Gastrocnemius medialis (tissue), 4 donors: ENCODE measurements around the gene COLEC11. TPM values are rescaled to one million over a fixed set of nuclear protein-coding genes. Genes with fewer than 3 reads are reported as not detected.

Experiments
- ATAC-seq, 2 donors: fragments of 150-250 bp; one replicate each; pipeline ENCODE4 v1.9.1; 2016
- DNase-seq, 2 donors: peaks; one replicate each; pipeline ENCODE4 v3.0.0-alpha.2; 2019
- H3K27ac ChIP-seq, 4 donors: fragments of 200-600 bp; sonication (generic); 1 replicate in 1 of 4; 2 replicates in 3 of 4; pipeline ENCODE4 v1.5.1; 2016 to 2018; ENCODE audit warnings: mild to moderate bottlenecking in 2 of 4, moderate library complexity in 1 of 4
- H3K27me3 ChIP-seq, 3 donors: fragments of 200-600 bp; sonication (generic) in 2 of 3; 1 replicate in 1 of 3; 2 replicates in 2 of 3; pipeline versions ENCODE4 v1.5.1 to v1.6.0; 2016 to 2019; ENCODE audit warnings: mild to moderate bottlenecking in 1 of 3, moderate library complexity in 1 of 3
- H3K36me3 ChIP-seq, 2 donors: fragments of 200-600 bp; sonication (generic) in 1 of 2; one replicate each; pipeline ENCODE4 v1.5.1; 2017 to 2018
- H3K4me1 ChIP-seq, 2 donors: fragments of 200-600 bp; sonication (generic) in 1 of 2; one replicate each; pipeline ENCODE4 v1.5.1; 2016 to 2017; ENCODE audit warnings: mild to moderate bottlenecking in 2 of 2
- H3K4me3 ChIP-seq, 4 donors: fragments of 200-600 bp; sonication (generic) in 3 of 4; 1 replicate in 1 of 4; 2 replicates in 3 of 4; pipeline ENCODE4 v1.5.1; 2016 to 2019; ENCODE audit warnings: mild to moderate bottlenecking in 2 of 4
- H3K9me3 ChIP-seq, 3 donors: fragments of 200-600 bp; sonication (generic) in 2 of 3; 1 replicate in 1 of 3; 2 replicates in 2 of 3; pipeline ENCODE4 v1.5.1; 2016 to 2019
- CTCF ChIP-seq, 5 experiments: fragments of 450-650 bp in 3 of 5; fragments of 200-600 bp in 2 of 5; sonication (generic) in 2 of 5; IDR thresholded peaks in 4 of 5; conservative IDR thresholded peaks in 1 of 5; 1 replicate in 4 of 5; 2 replicates in 1 of 5; pipeline ENCODE4 v1.5.1; 2016 to 2019; ENCODE audit warnings: antibody characterized with exemption in 5 of 5, mild to moderate bottlenecking in 3 of 5, moderate library complexity in 3 of 5
- POLR2A ChIP-seq, 2 donors: fragments of 450-650 bp; IDR thresholded peaks; one replicate each; pipeline ENCODE4 v1.6.1; 2017; ENCODE audit warnings: antibody characterized with exemption in 2 of 2, mild to moderate bottlenecking in 2 of 2, moderate library complexity in 2 of 2
- in situ Hi-C, 4 donors: fragments of 200-750 bp; cut with MboI; loops; one replicate each; pipeline versions ENCODE4 v1.15.0 to v1.8.0; 2017; ENCODE audit warnings: low sequenced_read_pairs in 4 of 4
- intact Hi-C: fragments of 100-400 bp; cut with DNase I; formaldehyde crosslinking; loops from one replicate; pipeline ENCODE4 v1.15.1; 2023; ENCODE audit warnings: low total_unique reads
- total RNA-seq, 4 donors: library from RNA; depleted of rRNA; stranded (reverse); fragments of >200 nt; gene quantifications; one replicate each; pipeline versions ENCODE4 v1.1.0 to v1.2.3, GENCODE V29; 2016

Gene COLEC11
- total RNA-seq, 4 donors from 2014 or later: 0.29 to 0.36 TPM; not detected in 2

- in situ Hi-C loops: no loop called here
- Histone ChIP-seq H3K9me3 (no peaks in the 10 kb centered on the region), H3K4me1 (no peaks in the 10 kb centered on the region), H3K27ac (no peak overlapping the region), H3K27me3 (no peaks in the 10 kb centered on the region), H3K36me3 (no peaks in the 10 kb centered on the region), H3K4me3 (no peak overlapping the region)
- TF ChIP-seq CTCF (IDR thresholded peaks at IDR 0.05 in 4 of 5, conservative IDR thresholded peaks at IDR 0.05 in 1 of 5): no peak
- no peak for TF ChIP-seq POLR2A (IDR thresholded peaks at IDR 0.05)
- DNase-seq (no peak), ATAC-seq (no peak)
- intact Hi-C loops: no loop called here
Observed at GRCh38 chr2:3641181-3641580, 46.3 kb downstream of the COLEC11 start.

DNA sequence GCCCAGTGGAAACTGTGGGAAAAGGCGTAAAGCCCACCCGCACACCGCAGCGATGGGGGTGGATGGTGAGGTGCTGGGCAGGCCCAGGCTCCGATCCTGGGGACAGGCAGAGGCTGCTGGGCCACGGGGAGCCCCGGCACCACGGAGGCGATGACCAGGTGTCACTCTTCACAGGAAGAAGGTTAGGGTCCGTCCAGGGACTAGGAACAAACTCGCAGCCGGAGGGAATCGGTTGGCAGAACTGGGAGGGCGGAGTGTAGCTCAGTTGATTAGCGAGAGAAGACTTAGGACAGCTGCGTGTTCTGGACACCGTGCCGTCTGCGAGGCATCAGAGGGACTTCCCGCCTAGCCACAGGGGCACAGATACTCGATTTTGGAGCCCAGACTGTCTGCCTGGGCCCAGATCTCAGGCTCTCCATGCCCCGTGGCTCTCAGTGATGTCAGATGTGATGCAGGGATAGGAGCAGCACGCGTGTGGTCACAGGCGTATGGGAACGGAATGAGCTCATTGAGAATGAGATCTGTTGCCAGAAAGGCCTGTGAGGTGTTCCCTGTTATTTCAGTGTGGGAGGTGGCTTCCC, 47.0 kb downstream of the COLEC11 start:
- intact Hi-C loops: no loop called here
- ATAC-seq (no peak), DNase-seq (no peak)
- no peaks in the 10 kb centered on the region for H3K27me3 ChIP-seq
- H3K4me3 ChIP-seq: no peak overlapping the region
- H3K9me3 ChIP-seq: no peaks in the 10 kb centered on the region
- H3K27ac ChIP-seq: no peak overlapping the region
- in situ Hi-C loops: no loop called here
- no peaks in the 10 kb centered on the region for H3K4me1 ChIP-seq
- no peaks in the 10 kb centered on the region for H3K36me3 ChIP-seq
- TF ChIP-seq CTCF (IDR thresholded peaks at IDR 0.05 in 4 of 5, conservative IDR thresholded peaks at IDR 0.05 in 1 of 5): no peak

DNA sequence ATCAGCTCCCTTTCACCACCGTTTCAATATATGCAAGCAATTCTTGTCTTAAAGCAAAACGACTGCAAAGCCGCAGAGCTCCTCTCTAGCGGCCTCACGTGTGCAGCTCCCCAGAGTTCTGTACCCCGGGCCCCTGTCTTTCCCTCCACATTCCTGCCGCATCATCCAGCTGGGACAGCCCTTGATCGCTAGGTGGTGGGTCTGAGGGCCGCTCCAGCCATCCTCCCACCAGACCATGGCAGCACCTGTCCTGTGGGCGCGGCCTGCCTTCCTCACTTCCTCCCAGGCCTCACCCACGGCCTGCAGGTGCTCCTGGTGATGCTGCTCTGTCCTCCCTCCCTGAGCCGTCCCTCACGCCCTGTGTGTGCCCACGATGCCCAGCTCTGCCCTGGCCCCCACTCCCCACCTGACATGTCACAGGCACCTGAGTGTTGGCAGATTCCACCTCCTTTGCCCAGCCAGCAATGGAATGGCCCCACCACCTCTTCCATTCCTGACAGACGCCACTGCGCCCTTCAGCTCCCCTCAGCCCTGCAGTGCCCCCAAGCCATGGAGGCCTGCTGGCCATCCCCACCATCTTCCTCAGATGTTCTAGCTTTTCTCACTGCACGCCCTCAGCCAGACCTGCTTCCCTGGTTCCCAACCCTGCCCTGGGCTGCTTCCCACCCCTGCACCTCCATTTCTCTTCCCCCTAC, 47.8 kb downstream of the COLEC11 start:
- Histone ChIP-seq H3K4me1 (no peaks in the 10 kb centered on the region), H3K27ac (no peak overlapping the region), H3K4me3 (no peak overlapping the region), H3K9me3 (no peaks in the 10 kb centered on the region), H3K27me3 (no peaks in the 10 kb centered on the region), H3K36me3 (no peaks in the 10 kb centered on the region)
- in situ Hi-C loops: no loop called here
- ATAC-seq: no peak
- no peak for DNase-seq
- intact Hi-C loops: no loop called here
- TF ChIP-seq CTCF (IDR thresholded peaks at IDR 0.05 in 4 of 5, conservative IDR thresholded peaks at IDR 0.05 in 1 of 5): no peak
- no peak for TF ChIP-seq POLR2A (IDR thresholded peaks at IDR 0.05)

- ATAC-seq: no peak
- in situ Hi-C loops (no loop called here), intact Hi-C loops (no loop called here)
Observed at GRCh38 chr2:3643371-3644245, 48.7 kb downstream of the COLEC11 start.

More at GRCh38 chr2:3643371-3644245, 48.7 kb downstream of the COLEC11 start:
- DNase-seq: no peak
- TF ChIP-seq CTCF (IDR thresholded peaks at IDR 0.05 in 4 of 5, conservative IDR thresholded peaks at IDR 0.05 in 1 of 5) (no peak), POLR2A (IDR thresholded peaks at IDR 0.05) (no peak)
- H3K36me3 ChIP-seq: no peaks in the 10 kb centered on the region
- no peak overlapping the region for H3K27ac ChIP-seq
- no peaks in the 10 kb centered on the region for H3K4me1 ChIP-seq
- no peaks in the 10 kb centered on the region for H3K9me3 ChIP-seq
- H3K27me3 ChIP-seq: no peaks in the 10 kb centered on the region
- H3K4me3 ChIP-seq: no peak overlapping the region
